H1 (cell line): Measurements from ENCODE around the gene ASCC2. TPM values are rescaled to one million over a fixed set of nuclear protein-coding genes. Genes with fewer than 3 reads are reported as not detected.

Experiments
- CTCF ChIA-PET: fragments of 300-600 bp; sonication (Branson Sonifier 250); formaldehyde crosslinking; loops from one replicate; lab custom pipeline; 2021; ENCODE audit not compliant: partially characterized antibody; lab: Charles Lee
- POLR2A ChIA-PET: fragments of 300-600 bp; sonication (Branson Sonifier 250); formaldehyde crosslinking; loops from one replicate; lab custom pipeline; 2021; ENCODE audit warnings: inconsistent platforms; ENCODE audit not compliant: partially characterized antibody; lab: Charles Lee
- DNase-seq, 2 experiments: peaks; one replicate each; pipeline versions ENCODE4 v3.0.0 to v3.0.0-alpha.2; 2010 to 2022; ENCODE audit warnings: low spot score in 2 of 2, low read depth in 1 of 2, mixed read lengths in 1 of 2
- FAIRE-seq: peaks from 2 replicates; lab custom pipeline; 2011; peaks lifted over from hg19 to GRCh38; lab: Jason Lieb, UNC
- H2AFZ ChIP-seq: 2 replicates; pipeline ENCODE4 v1.8.1; 2012; ENCODE audit warnings: low read length, inconsistent platforms
- H2AK5ac ChIP-seq: 2 replicates; pipeline ENCODE4 v1.6.1; 2013; ENCODE audit warnings: low read depth, low read length
- H2BK120ac ChIP-seq: replicated peaks from 2 replicates; pipeline ENCODE3; 2013; ENCODE audit warnings: low read depth, low read length, inconsistent platforms
- H2BK12ac ChIP-seq: 2 replicates; pipeline ENCODE4 v1.6.1; 2013; ENCODE audit warnings: low read depth, low read length
- H2BK15ac ChIP-seq: 2 replicates; pipeline ENCODE4 v1.6.1; 2013; ENCODE audit warnings: low read length
- H2BK20ac ChIP-seq: 2 replicates; pipeline ENCODE4 v1.6.1; 2013; ENCODE audit warnings: low read length
- H2BK5ac ChIP-seq: 2 replicates; pipeline ENCODE4 v1.6.1; 2013; ENCODE audit warnings: low read depth, low read length
- H3K14ac ChIP-seq: 2 replicates; pipeline ENCODE4 v1.6.1; 2013; ENCODE audit warnings: inconsistent platforms; ENCODE audit not compliant: insufficient read length
- H3K18ac ChIP-seq: 2 replicates; pipeline ENCODE4 v1.6.1; 2013; ENCODE audit warnings: low read length; ENCODE audit errors: extremely low read depth
- H3K23ac ChIP-seq: 2 replicates; pipeline ENCODE4 v1.6.1; 2013; ENCODE audit warnings: inconsistent platforms; ENCODE audit not compliant: insufficient read length
- H3K23me2 ChIP-seq: 2 replicates; pipeline ENCODE4 v1.6.1; 2013; ENCODE audit warnings: low read depth, low read length
- H3K27ac ChIP-seq: 2 replicates; pipeline ENCODE4 v1.6.1; 2011; ENCODE audit warnings: low read depth, low read length, inconsistent platforms
- H3K27me3 ChIP-seq, 4 experiments: replicated peaks in 1 of 4; 1 replicate in 1 of 4; 2 replicates in 3 of 4; pipeline versions ENCODE4 v1.6.1 to v1.8.1; 2011 to 2013; ENCODE audit warnings: low read length in 3 of 4, mild to moderate bottlenecking in 3 of 4, inconsistent platforms in 2 of 4, mixed read lengths in 2 of 4, moderate library complexity in 1 of 4; ENCODE audit not compliant: control insufficient read depth in 3 of 4, insufficient read depth in 3 of 4; ENCODE audit errors: extremely low read depth in 1 of 4
- H3K36me3 ChIP-seq, 4 experiments: 2 replicates each; pipeline versions ENCODE4 v1.6.1 to v1.8.1; 2011 to 2013; ENCODE audit warnings: mild to moderate bottlenecking in 4 of 4, low read length in 3 of 4, moderate library complexity in 2 of 4, control low read depth in 1 of 4, inconsistent platforms in 1 of 4; ENCODE audit not compliant: insufficient read depth in 4 of 4, control insufficient read depth in 2 of 4
- H3K4ac ChIP-seq: replicated peaks from 2 replicates; pipeline ENCODE3; 2013; ENCODE audit warnings: low read length, low read depth, mixed read lengths, inconsistent platforms; ENCODE audit not compliant: insufficient read length
- H3K4me1 ChIP-seq, 4 experiments: replicated peaks in 1 of 4; 1 replicate in 1 of 4; 2 replicates in 3 of 4; pipeline versions ENCODE4 v1.6.1 to v1.8.1; 2011 to 2013; ENCODE audit warnings: low read length in 3 of 4, inconsistent platforms in 2 of 4, mixed read lengths in 1 of 4; ENCODE audit not compliant: insufficient read depth in 4 of 4, control insufficient read depth in 3 of 4
- H3K4me2 ChIP-seq, 2 experiments: 2 replicates each; pipeline versions ENCODE4 v1.6.1 to v1.8.1; 2011 to 2013; ENCODE audit warnings: low read depth in 2 of 2, low read length in 2 of 2, control low read depth in 1 of 2, inconsistent platforms in 1 of 2, mild to moderate bottlenecking in 1 of 2; ENCODE audit not compliant: insufficient read depth in 1 of 2
- H3K4me3 ChIP-seq, 4 experiments: fragments of 200-600, 300-600 bp in 1 of 4; sonication (generic), shearing (Covaris generic), sonication (Bioruptor Twin) in 1 of 4; 2 replicates each; pipeline versions ENCODE4 v1.5.1 to v1.8.1; 2011 to 2016; ENCODE audit warnings: low read length in 4 of 4, low read depth in 3 of 4, control low read depth in 2 of 4, inconsistent platforms in 2 of 4, mild to moderate bottlenecking in 2 of 4, mixed read lengths in 1 of 4, moderate library complexity in 1 of 4; ENCODE audit not compliant: insufficient read depth in 2 of 4; ENCODE audit errors: extremely low read depth in 1 of 4
- H3K56ac ChIP-seq: replicated peaks from 2 replicates; pipeline ENCODE3; 2013; ENCODE audit warnings: low read depth, mild to moderate bottlenecking, mixed read lengths, low read length, inconsistent platforms; ENCODE audit not compliant: insufficient read length
- H3K79me1 ChIP-seq: 2 replicates; pipeline ENCODE4 v1.6.1; 2013; ENCODE audit warnings: low read depth, low read length, control low read depth
- H3K79me2 ChIP-seq, 2 experiments: 2 replicates each; pipeline versions ENCODE4 v1.6.1 to v1.8.1; 2012 to 2013; ENCODE audit warnings: low read length in 2 of 2, mild to moderate bottlenecking in 2 of 2, inconsistent platforms in 1 of 2; ENCODE audit not compliant: insufficient read depth in 2 of 2, control insufficient read depth in 1 of 2
- H3K9ac ChIP-seq, 4 experiments: replicated peaks in 1 of 4; 1 replicate in 1 of 4; 2 replicates in 3 of 4; pipeline versions ENCODE4 v1.6.1 to v1.8.1; 2011 to 2013; ENCODE audit warnings: low read depth in 3 of 4, low read length in 3 of 4, control low read depth in 2 of 4, mild to moderate bottlenecking in 2 of 4, moderate library complexity in 2 of 4, inconsistent platforms in 1 of 4; ENCODE audit errors: extremely low read depth in 1 of 4
- H3K9me3 ChIP-seq, 2 experiments: 2 replicates each; pipeline versions ENCODE4 v1.6.1 to v1.8.1; 2012 to 2013; ENCODE audit warnings: mild to moderate bottlenecking in 2 of 2, moderate library complexity in 2 of 2, control low read depth in 1 of 2, inconsistent platforms in 1 of 2, low read depth in 1 of 2, low read length in 1 of 2, mixed read lengths in 1 of 2; ENCODE audit not compliant: insufficient read depth in 2 of 2
- H4K20me1 ChIP-seq, 2 experiments: replicated peaks in 1 of 2; 2 replicates each; pipeline versions ENCODE3 to v1.8.1; 2011 to 2013; ENCODE audit warnings: inconsistent platforms in 2 of 2, low read length in 2 of 2, mild to moderate bottlenecking in 1 of 2; ENCODE audit not compliant: insufficient read depth in 2 of 2, control insufficient read depth in 1 of 2
- H4K5ac ChIP-seq: 2 replicates; pipeline ENCODE4 v1.6.1; 2013; ENCODE audit warnings: low read length, low read depth, mixed read lengths, inconsistent platforms; ENCODE audit not compliant: insufficient read length
- H4K8ac ChIP-seq: 2 replicates; pipeline ENCODE4 v1.8.0; 2013; ENCODE audit warnings: mild to moderate bottlenecking, moderate library complexity, low read length, inconsistent platforms; ENCODE audit not compliant: insufficient read depth; ENCODE audit errors: extremely low read depth
- H4K91ac ChIP-seq: replicated peaks from 2 replicates; pipeline ENCODE3; 2013; ENCODE audit warnings: low read length, mixed read lengths, inconsistent platforms; ENCODE audit not compliant: insufficient read length
- CBX8 ChIP-seq: fragments of 300-800, 300-1000 bp; sonication (generic); IDR thresholded peaks from 2 replicates; pipeline ENCODE4 v1.7.1; 2016; ENCODE audit warnings: low read depth, low read length, borderline replicate concordance
- CREB1 ChIP-seq: IDR thresholded peaks from 2 replicates; pipeline ENCODE4 v1.6.1; 2012; ENCODE audit warnings: inconsistent platforms
- GTF2F1 ChIP-seq: IDR thresholded peaks from 2 replicates; pipeline ENCODE4 v1.6.1; 2012; ENCODE audit warnings: low read depth, low read length, improper control_type of control experiment, borderline replicate concordance
- NANOG ChIP-seq: IDR thresholded peaks from 2 replicates; pipeline ENCODE4 v1.6.1; 2011; ENCODE audit warnings: low read length, low read depth, mild to moderate bottlenecking, inconsistent platforms; ENCODE audit not compliant: insufficient read depth, poor library complexity, severe bottlenecking
- SIRT6 ChIP-seq: IDR thresholded peaks from one replicate; pipeline ENCODE4 v1.7.1; 2012; ENCODE audit warnings: low read length, inconsistent platforms
- SP4 ChIP-seq: IDR thresholded peaks from 2 replicates; pipeline ENCODE4 v1.6.1; 2012; ENCODE audit warnings: low read length, inconsistent platforms
- TAF1 ChIP-seq: IDR thresholded peaks from 2 replicates; pipeline ENCODE4 v1.6.1; 2011; ENCODE audit warnings: mild to moderate bottlenecking, low read depth, low read length
- WGBS, 2 experiments: shearing (Covaris generic) in 1 of 2; methylation state at CpG; one replicate each; pipeline versions ENCODE4 v1.1.6 to v1.1.7; 2013 to 2015; ENCODE audit warnings: low lambda C conversion rate in 2 of 2, mixed read lengths in 2 of 2, inconsistent platforms in 1 of 2, low coverage in 1 of 2, missing lambda C conversion rate in 1 of 2; ENCODE audit not compliant: insufficient replicate concordance in 2 of 2, insufficient coverage in 1 of 2, insufficient read length in 1 of 2; ENCODE audit errors: extremely low coverage in 1 of 2, missing lambda C conversion rate in 1 of 2; 5-methylcytosine and 5-hydroxymethylcytosine counted together
- polyA plus RNA-seq, 7 experiments: library from polyadenylated mRNA; depleted of rRNA in 3 of 7; stranded (reverse) in 5 of 7; unstranded in 2 of 7; fragments of >200 nt in 5 of 7; fragments of 200-250 nt in 2 of 7; gene quantifications; 1 replicate in 5 of 7; 2 replicates in 1 of 7; 4 replicates in 1 of 7; pipeline versions ENCODE4 v1.2.1 to v1.2.3, GENCODE V29; 2011 to 2013; ENCODE audit warnings: missing spikeins in 2 of 7, mixed read lengths in 2 of 7
- total RNA-seq: library from RNA; stranded (reverse); fragmentation: NEBNext Ultra II Directional; extraction: Animal tissue kit (Norgen Biotek cat#: 25700); gene quantifications from 2 replicates; pipeline ENCODE4 v1.2.1, GENCODE V29; 2021
- TF ChIP-seq, protein P1 (sequence below): IDR thresholded peaks from 2 replicates; pipeline ENCODE4 v1.6.1; 2012; ENCODE audit warnings: low read length, inconsistent platforms

ASCC2 gene
- total and polyA plus RNA-seq, 2 of the 8 experiments (the other 6 are each of a cell fraction or from before 2014, with no cell fraction given): 35.0 to 35.8 TPM

- no peak overlapping the region for H3K18ac ChIP-seq
- no peaks in the 10 kb centered on the region for H3K4me1 ChIP-seq
- no peaks in the 10 kb centered on the region for H3K79me1 ChIP-seq
- no peak overlapping the region for H4K8ac ChIP-seq
- no peaks in the 10 kb centered on the region for H3K79me2 ChIP-seq
- H3K27ac ChIP-seq: no peak overlapping the region
- H3K9ac ChIP-seq: no peak overlapping the region
- H3K4ac ChIP-seq: no peak overlapping the region
- no peak overlapping the region for H3K4me2 ChIP-seq
- ChIA-PET POLR2A (interaction anchor here (0.6 kb wide), 1 partner anchor 44 kb away, joined by 3 read pairs; no protein-coding TSS in a partner anchor), CTCF (interaction anchor here (0.8 kb wide), 1 partner anchor 194 kb away, joined by 3 read pairs; no protein-coding TSS in a partner anchor)
- H4K91ac ChIP-seq: no peak overlapping the region
- H2AFZ ChIP-seq: no peak overlapping the region
- no peak for FAIRE-seq
- H3K14ac ChIP-seq: no peak overlapping the region
- DNase-seq: no peak
- H2BK20ac ChIP-seq: no peak overlapping the region
- H3K23ac ChIP-seq: no peak overlapping the region
- H3K27me3 ChIP-seq: no peaks in the 10 kb centered on the region
- H2BK120ac ChIP-seq: no peak overlapping the region
- no peak overlapping the region for H3K4me3 ChIP-seq
- peaks cover 16 to 48% (median 32%) of the 10 kb centered on the region in 4 experiments; a peak in 6 of 8 replicates for H3K36me3 ChIP-seq
- no peak overlapping the region for H2BK12ac ChIP-seq
- TF ChIP-seq NANOG: no peak
- TF ChIP-seq GTF2F1: no peak
- no peak for TF ChIP-seq SP4
- TF ChIP-seq SIRT6: no peak
- no peak for TF ChIP-seq CBX8
- TF ChIP-seq, protein P1, sequence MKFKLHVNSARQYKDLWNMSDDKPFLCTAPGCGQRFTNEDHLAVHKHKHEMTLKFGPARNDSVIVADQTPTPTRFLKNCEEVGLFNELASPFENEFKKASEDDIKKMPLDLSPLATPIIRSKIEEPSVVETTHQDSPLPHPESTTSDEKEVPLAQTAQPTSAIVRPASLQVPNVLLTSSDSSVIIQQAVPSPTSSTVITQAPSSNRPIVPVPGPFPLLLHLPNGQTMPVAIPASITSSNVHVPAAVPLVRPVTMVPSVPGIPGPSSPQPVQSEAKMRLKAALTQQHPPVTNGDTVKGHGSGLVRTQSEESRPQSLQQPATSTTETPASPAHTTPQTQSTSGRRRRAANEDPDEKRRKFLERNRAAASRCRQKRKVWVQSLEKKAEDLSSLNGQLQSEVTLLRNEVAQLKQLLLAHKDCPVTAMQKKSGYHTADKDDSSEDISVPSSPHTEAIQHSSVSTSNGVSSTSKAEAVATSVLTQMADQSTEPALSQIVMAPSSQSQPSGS: no peak
- no peak for TF ChIP-seq TAF1
- no peak for TF ChIP-seq CREB1
- no peaks in the 10 kb centered on the region for H3K23me2 ChIP-seq
- no peak overlapping the region for H2AK5ac ChIP-seq
- WGBS, 2 experiments: 78% methylated on average over 2 of the region's 2 CpGs; no CpG with 5 or more reads in 1 of the 2 experiments
- no peaks in the 10 kb centered on the region for H3K9me3 ChIP-seq
- no peak overlapping the region for H2BK15ac ChIP-seq
- H3K56ac ChIP-seq: no peak overlapping the region
- H4K20me1 ChIP-seq: peaks cover 0 to 2% of the 10 kb centered on the region in 2 experiments
- H4K5ac ChIP-seq: no peak overlapping the region
- no peak overlapping the region for H2BK5ac ChIP-seq
These were observed 27.9 kb downstream of the ASCC2 start for GRCh38 chr22:29810216-29810615.
